Measurements from ENCODE around the gene COX5A. TPM values are rescaled to one million over a fixed set of nuclear protein-coding genes. Genes with fewer than 3 reads are reported as not detected.
A peak's percentile ranks its signal among the peaks of the same experiment; 100 is the strongest.
"Not testable (repeated sequence)": the region's sequence is repeated elsewhere in the genome, so short reads cannot be mapped to it uniquely, and the experiment has no call there.

Gene COX5A
- total RNA-seq, 1 donor from 2014 or later, result 290 TPM

- H3K36me3 Mint-ChIP-seq (ENCODE audit: low read depth), result peaks cover 28% of the 10 kb centered on the region
- DNase-seq (ENCODE audit: low spot score), result peak; percentile 81
- no peaks in the 10 kb centered on the region for H3K9me3 Mint-ChIP-seq
- peak within 1 kb of the TSS; percentile 87 for H3K27ac Mint-ChIP-seq
- intact Hi-C loops (cut with micrococcal nuclease), result loop anchor here (1.0 to 2.0 kb wide), 5 partner anchors 16 to 61 kb away; partner anchors contain the start of genes COX5A, MPI and SCAMP2
- peak within 1 kb of the TSS; percentile 92 for H3K4me3 Mint-ChIP-seq
- H3K4me1 Mint-ChIP-seq (ENCODE audit: low read depth), result peaks cover 44% of the 10 kb centered on the region
- no peaks in the 10 kb centered on the region for H3K27me3 Mint-ChIP-seq (ENCODE audit: insufficient read depth)
Measured at GRCh38 chr15:74906450-74907162, 31.3 kb downstream of the COX5A start, which contains the start of gene FAM219B. TSS of gene FAM219B (minus strand) at chr15:74906851. CDS start at chr15:74906800, 51 bp downstream.

- peaks cover 26% of the 10 kb centered on the region for H3K36me3 Mint-ChIP-seq (ENCODE audit: low read depth)
- no peaks in the 10 kb centered on the region for H3K9me3 Mint-ChIP-seq
- H3K27ac Mint-ChIP-seq, result peak overlapping the region; percentile 68
- no peak for DNase-seq (ENCODE audit: low spot score)
- peak overlapping the region; percentile 92 for H3K4me3 Mint-ChIP-seq
- H3K4me1 Mint-ChIP-seq (ENCODE audit: low read depth), result peaks cover 45% of the 10 kb centered on the region
- intact Hi-C loops (cut with micrococcal nuclease), result loop anchor here (1.0 to 2.0 kb wide), 5 partner anchors 16 to 61 kb away; partner anchors contain the start of genes COX5A, MPI and SCAMP2
- H3K27me3 Mint-ChIP-seq (ENCODE audit: insufficient read depth), result no peaks in the 10 kb centered on the region
Measured at GRCh38 chr15:74906067-74906449, 31.8 kb downstream of the COX5A start.

- Mint-ChIP-seq H3K27ac (no peak overlapping the region), H3K27me3 (ENCODE audit: insufficient read depth) (no peaks in the 10 kb centered on the region), H3K4me3 (peak overlapping the region; percentile 92), H3K4me1 (ENCODE audit: low read depth) (peaks cover 55% of the 10 kb centered on the region), H3K36me3 (ENCODE audit: low read depth) (peaks cover 34% of the 10 kb centered on the region), H3K9me3 (no peaks in the 10 kb centered on the region)
- no peak for DNase-seq (ENCODE audit: low spot score)
- intact Hi-C loops (cut with micrococcal nuclease), result no loop called here
Measured at GRCh38 chr15:74904190-74904805, 33.6 kb downstream of the COX5A start.

DNA sequence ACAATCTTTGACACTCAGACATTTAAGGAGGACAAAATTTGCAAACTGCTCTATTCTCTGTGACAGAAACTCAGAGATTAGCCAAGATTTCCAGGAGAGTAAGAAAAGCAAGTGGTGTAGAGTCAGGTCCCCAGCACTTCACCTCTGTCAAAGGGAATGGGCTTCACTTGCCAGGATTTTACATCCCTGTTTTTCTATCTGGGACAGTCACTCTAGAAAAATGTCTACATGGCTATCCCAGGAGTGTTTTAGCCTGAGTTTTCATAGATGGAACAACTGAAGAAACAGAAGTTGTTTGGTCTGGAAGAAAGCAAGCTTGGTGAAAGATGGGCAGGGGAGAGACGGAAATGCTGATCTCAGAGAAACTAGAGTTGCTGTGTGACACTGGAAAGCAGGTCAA lies 34.2 kb downstream of the COX5A start:
- Mint-ChIP-seq H3K36me3 (ENCODE audit: low read depth) (peaks cover 34% of the 10 kb centered on the region), H3K27ac (peak overlapping the region; percentile 27)

GRCh38 chr15:74902295-74903075 lies 35.4 kb downstream of the COX5A start:
- Mint-ChIP-seq H3K27ac (peak overlapping the region; percentile 15), H3K4me3 (no peak overlapping the region), H3K27me3 (ENCODE audit: insufficient read depth) (no peaks in the 10 kb centered on the region), H3K36me3 (ENCODE audit: low read depth) (peaks cover 38% of the 10 kb centered on the region), H3K4me1 (ENCODE audit: low read depth) (peaks cover 56% of the 10 kb centered on the region), H3K9me3 (no peaks in the 10 kb centered on the region)
- intact Hi-C loops (cut with micrococcal nuclease), result no loop called here
- no peak for DNase-seq (ENCODE audit: low spot score)

More for the DNA sequence above, 34.2 kb downstream of the COX5A start:
- Mint-ChIP-seq H3K9me3 (no peaks in the 10 kb centered on the region), H3K27me3 (ENCODE audit: insufficient read depth) (no peaks in the 10 kb centered on the region), H3K4me3 (peak overlapping the region; percentile 15), H3K4me1 (ENCODE audit: low read depth) (peaks cover 59% of the 10 kb centered on the region)
- intact Hi-C loops (cut with micrococcal nuclease), result no loop called here
- DNase-seq (ENCODE audit: low spot score), result no peak

DNA sequence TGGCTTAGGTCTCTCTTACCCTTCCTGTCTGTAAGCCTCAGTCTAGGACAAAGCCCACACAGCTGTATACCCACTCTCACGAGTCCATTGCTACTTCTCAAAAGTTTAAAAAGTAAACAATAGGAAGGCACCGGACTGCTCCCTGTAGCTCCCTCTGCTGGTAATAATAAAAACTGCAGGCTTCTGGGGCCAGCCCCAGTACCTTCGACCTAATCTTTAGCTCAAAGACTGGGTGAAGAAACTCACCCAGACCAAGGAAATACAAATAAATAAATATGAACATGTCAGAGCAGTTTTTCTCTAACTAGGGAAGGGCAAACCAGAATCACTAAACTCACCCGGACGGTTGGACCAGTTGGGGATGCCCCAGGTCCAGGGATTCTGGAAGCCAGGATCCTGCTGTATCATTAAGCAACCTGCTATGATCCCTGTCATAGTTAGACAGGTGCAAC lies 36.2 kb downstream of the COX5A start:
- Mint-ChIP-seq H3K27me3 (ENCODE audit: insufficient read depth) (no peaks in the 10 kb centered on the region), H3K4me3 (no peak overlapping the region), H3K27ac (no peak overlapping the region), H3K36me3 (ENCODE audit: low read depth) (peaks cover 38% of the 10 kb centered on the region), H3K4me1 (ENCODE audit: low read depth) (peaks cover 48% of the 10 kb centered on the region), H3K9me3 (no peaks in the 10 kb centered on the region)
- intact Hi-C loops (cut with micrococcal nuclease), result loop anchor here (1.0 to 2.0 kb wide), 6 partner anchors 11 to 267 kb away; partner anchors contain the start of genes MPI and SCAMP2
- DNase-seq (ENCODE audit: low spot score), result peak; percentile 56

- Mint-ChIP-seq H3K36me3 (ENCODE audit: low read depth) (peaks cover 33% of the 10 kb centered on the region), H3K4me1 (ENCODE audit: low read depth) (peaks cover 39% of the 10 kb centered on the region), H3K27me3 (ENCODE audit: insufficient read depth) (no peaks in the 10 kb centered on the region), H3K9me3 (no peaks in the 10 kb centered on the region), H3K27ac (no peak overlapping the region), H3K4me3 (no peak overlapping the region)
- DNase-seq (ENCODE audit: low spot score), result no peak
- intact Hi-C loops (cut with micrococcal nuclease), result no loop called here
Measured at GRCh38 chr15:74897300-74897701, 40.6 kb downstream of the COX5A start.

- Mint-ChIP-seq H3K9me3 (no peaks in the 10 kb centered on the region), H3K27ac (no peak overlapping the region), H3K4me3 (no peak overlapping the region), H3K27me3 (ENCODE audit: insufficient read depth) (no peaks in the 10 kb centered on the region), H3K4me1 (ENCODE audit: low read depth) (peaks cover 39% of the 10 kb centered on the region), H3K36me3 (ENCODE audit: low read depth) (peaks cover 41% of the 10 kb centered on the region)
- DNase-seq (ENCODE audit: low spot score), result no peak
- intact Hi-C loops (cut with micrococcal nuclease), result no loop called here
Measured at GRCh38 chr15:74896316-74896715, 41.6 kb downstream of the COX5A start.

- Mint-ChIP-seq H3K4me3 (no peak overlapping the region), H3K4me1 (ENCODE audit: low read depth) (peaks cover 40% of the 10 kb centered on the region), H3K36me3 (ENCODE audit: low read depth) (peaks cover 39% of the 10 kb centered on the region), H3K27ac (no peak overlapping the region), H3K27me3 (ENCODE audit: insufficient read depth) (no peaks in the 10 kb centered on the region), H3K9me3 (no peaks in the 10 kb centered on the region)
- no peak for DNase-seq (ENCODE audit: low spot score)
- intact Hi-C loops (cut with micrococcal nuclease), result no loop called here
Measured at GRCh38 chr15:74895830-74896229, 42.0 kb downstream of the COX5A start.

- not testable (repeated sequence) for H3K27ac Mint-ChIP-seq; H3K9me3 Mint-ChIP-seq; H3K27me3 Mint-ChIP-seq (ENCODE audit: insufficient read depth); DNase-seq (ENCODE audit: low spot score); H3K4me3 Mint-ChIP-seq
- Mint-ChIP-seq H3K4me1 (ENCODE audit: low read depth) (peaks cover 43% of the 10 kb centered on the region), H3K36me3 (ENCODE audit: low read depth) (peaks cover 34% of the 10 kb centered on the region)
- intact Hi-C loops (cut with micrococcal nuclease), result loop anchor here (5.0 kb wide), 1 partner anchor 112 kb away; the partner anchor contains the start of gene CSK
Measured at GRCh38 chr15:74894383-74894782, 43.5 kb downstream of the COX5A start.

- Mint-ChIP-seq H3K27ac (peak overlapping the region; percentile 91), H3K36me3 (ENCODE audit: low read depth) (peaks cover 34% of the 10 kb centered on the region), H3K27me3 (ENCODE audit: insufficient read depth) (no peaks in the 10 kb centered on the region), H3K4me1 (ENCODE audit: low read depth) (peaks cover 46% of the 10 kb centered on the region), H3K4me3 (peak overlapping the region; percentile 56), H3K9me3 (no peaks in the 10 kb centered on the region)
- peak; percentile 51 for DNase-seq (ENCODE audit: low spot score)
- intact Hi-C loops (cut with micrococcal nuclease), result loop anchor here (5.0 kb wide), 1 partner anchor 111 kb away; the partner anchor contains the start of gene CSK
Measured at GRCh38 chr15:74893627-74894026, 44.2 kb downstream of the COX5A start.

DNA sequence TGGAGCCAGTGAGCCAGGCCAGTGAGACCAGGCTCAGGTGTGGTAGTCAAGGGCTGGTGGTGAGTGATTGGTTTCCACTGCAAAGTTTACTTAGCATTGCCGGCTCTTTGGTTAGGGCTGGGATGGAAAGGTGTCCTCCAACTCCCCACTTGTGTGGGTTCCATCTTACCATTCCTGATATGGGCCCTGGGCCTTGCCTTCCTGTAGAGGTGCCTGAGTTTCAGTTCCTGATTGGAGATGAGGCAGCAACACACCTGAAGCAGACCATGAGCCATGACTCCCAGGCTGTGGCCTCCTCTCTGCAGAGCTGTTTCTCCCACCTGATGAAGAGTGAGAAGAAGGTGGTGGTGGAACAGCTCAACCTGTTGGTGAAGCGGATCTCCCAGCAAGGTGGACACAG lies 44.9 kb downstream of the COX5A start:
- no peak for DNase-seq (ENCODE audit: low spot score)
- peaks cover 31% of the 10 kb centered on the region for H3K36me3 Mint-ChIP-seq (ENCODE audit: low read depth)
- H3K27me3 Mint-ChIP-seq (ENCODE audit: insufficient read depth), result no peaks in the 10 kb centered on the region
- no peaks in the 10 kb centered on the region for H3K9me3 Mint-ChIP-seq
- peak overlapping the region; percentile 91 for H3K27ac Mint-ChIP-seq
- intact Hi-C loops (cut with micrococcal nuclease), result loop anchor here (5.0 kb wide), 1 partner anchor 111 kb away; the partner anchor contains the start of gene CSK
- H3K4me1 Mint-ChIP-seq (ENCODE audit: low read depth), result peaks cover 47% of the 10 kb centered on the region
- H3K4me3 Mint-ChIP-seq, result peak overlapping the region; percentile 56

Measured in activated T-helper 1 cell treated with anti-CD3 and anti-CD28 coated beads, Interleukin-12 subunit alpha, Interleukin-12 subunit beta, Interleukin-2, Interleukin-4 antibody, amounts not matched to agents 30 ng/mL and 10 ng/mL and 1 ng/mL, durations not matched to agents 14 hours and 24 hours and 36 hours (primary cell).